HCT116 (cell line): ENCODE results near the gene NFE2.

ENCODE experiments used
- ATF3 ChIP-seq: IDR thresholded peaks from 2 replicates; pipeline ENCODE4 v1.6.1; 2012
- CEBPB ChIP-seq: IDR thresholded peaks from 2 replicates; pipeline ENCODE4 v1.6.1; 2012; ENCODE audit warnings: low read depth
- CTCF ChIP-seq, 3 experiments: fragments of 200-600 bp in 1 of 3; sonication (generic) in 1 of 3; IDR thresholded peaks in 2 of 3; conservative IDR thresholded peaks in 1 of 3; 2 replicates each; pipeline ENCODE4 v1.5.1; 2012 to 2017; ENCODE audit warnings: low read depth in 2 of 3, low read length in 2 of 3, antibody characterized with exemption in 1 of 3, borderline replicate concordance in 1 of 3, control low read depth in 1 of 3, mild to moderate bottlenecking in 1 of 3, mixed read lengths in 1 of 3, mixed run types in 1 of 3, moderate library complexity in 1 of 3; ENCODE audit not compliant: insufficient read depth in 1 of 3
- EGR1 ChIP-seq: IDR thresholded peaks from 2 replicates; pipeline ENCODE4 v1.6.1; 2012; ENCODE audit warnings: low read depth
- EZH2 ChIP-seq: fragments of 200-600 bp; sonication (generic); IDR thresholded peaks from 2 replicates; pipeline ENCODE4 v1.6.1; 2017; ENCODE audit warnings: antibody characterized with exemption, mixed run types
- EZH2phosphoT487 ChIP-seq: fragments of 200-600 bp; IDR thresholded peaks from 2 replicates; pipeline ENCODE4 v1.6.1; 2018; ENCODE audit warnings: antibody characterized with exemption, borderline replicate concordance
- FOSL1 ChIP-seq: IDR thresholded peaks from 2 replicates; pipeline ENCODE4 v1.6.1; 2012; ENCODE audit warnings: low read depth
- MAX ChIP-seq: IDR thresholded peaks from 2 replicates; pipeline ENCODE4 v1.6.1; 2012
- POLR2A ChIP-seq: IDR thresholded peaks from 2 replicates; pipeline ENCODE4 v1.7.0; 2011; ENCODE audit warnings: borderline replicate concordance; ENCODE audit not compliant: insufficient read depth, insufficient read length; ENCODE audit errors: extremely low read depth
- POLR2AphosphoS5 ChIP-seq: IDR thresholded peaks from 2 replicates; pipeline ENCODE4 v1.6.1; 2011; ENCODE audit warnings: mild to moderate bottlenecking, low read depth, low read length, moderate library complexity
- RAD21 ChIP-seq: IDR thresholded peaks from 2 replicates; pipeline ENCODE4 v1.6.1; 2012; ENCODE audit warnings: low read depth, mild to moderate bottlenecking
- YY1 ChIP-seq: IDR thresholded peaks from 2 replicates; pipeline ENCODE4 v1.6.1; 2011; ENCODE audit warnings: low read length, low read depth, moderate library complexity, mild to moderate bottlenecking; ENCODE audit not compliant: insufficient replicate concordance; ENCODE audit errors: extremely low read depth
- ZBTB33 ChIP-seq: IDR thresholded peaks from 2 replicates; pipeline ENCODE4 v1.6.1; 2011; ENCODE audit warnings: mild to moderate bottlenecking, low read length, moderate library complexity; ENCODE audit not compliant: insufficient replicate concordance; ENCODE audit errors: extremely low read depth

GRCh38 chr12:54300732-54301427 lies at the start of gene NFE2:
- TF ChIP-seq CTCF (IDR thresholded peaks at IDR 0.05 in 2 of 3, conservative IDR thresholded peaks at IDR 0.05 in 1 of 3; ENCODE audit: borderline replicate concordance in 1 of 3, insufficient read depth in 1 of 3, low read depth in 2 of 3, low read length in 2 of 3) = no peak
- TF ChIP-seq EZH2phosphoT487 = no peak
- TF ChIP-seq RAD21 = no peak
- TF ChIP-seq POLR2A = no peak
- TF ChIP-seq CEBPB = no peak
- peak; percentile 52; the same call in 1 of the 2 replicates for TF ChIP-seq POLR2AphosphoS5
- no peak for TF ChIP-seq MAX
- TF ChIP-seq FOSL1 = no peak
- TF ChIP-seq YY1 = no peak
- TF ChIP-seq EZH2 = no peak
- no peak for TF ChIP-seq ZBTB33
- TF ChIP-seq EGR1 = no peak
- no peak for TF ChIP-seq ATF3
